B cell (primary cell): ENCODE results near the gene PNPLA2. TPM values are rescaled to one million over a fixed set of nuclear protein-coding genes. Genes with fewer than 3 reads are reported as not detected.

Experiments used
- ATAC-seq: fragments of 200-7000 bp; cut with Tn5 transposase; one replicate; pipeline ENCODE4 v1.10.0; 2021; ENCODE audit warnings: low read depth, mild to moderate bottlenecking, moderate number of reproducible peaks, moderate library complexity
- CTCF ChIA-PET: fragments of 350-600 bp; sonication (Branson Sonifier 250); formaldehyde crosslinking; loops from one replicate; lab custom pipeline; 2021; ENCODE audit warnings: antibody characterized with exemption, inconsistent platforms; lab: Charles Lee
- POLR2A ChIA-PET: fragments of 350-600 bp; sonication (Branson Sonifier 250); formaldehyde crosslinking; loops from one replicate; lab custom pipeline; 2021; ENCODE audit warnings: antibody characterized with exemption; lab: Charles Lee
- DNase-seq: peaks from one replicate; pipeline ENCODE4 v3.0.0; 2013
- H2AFZ ChIP-seq: 2 replicates; pipeline ENCODE4 v1.6.1; 2012; ENCODE audit warnings: mild to moderate bottlenecking, low read depth, low read length; ENCODE audit not compliant: insufficient read depth, poor library complexity, severe bottlenecking
- H3K27ac ChIP-seq, 2 donors: 1 replicate in 1 of 2; 2 replicates in 1 of 2; pipeline ENCODE4 v1.5.1; 2012 to 2013; ENCODE audit warnings: low read length in 2 of 2, mild to moderate bottlenecking in 2 of 2, moderate library complexity in 1 of 2
- H3K27me3 ChIP-seq, 4 experiments: fragments of 200-600 bp in 1 of 4; sonication (generic) in 1 of 4; replicated peaks in 1 of 4; 1 replicate in 2 of 4; 2 replicates in 2 of 4; pipeline versions ENCODE4 v1.6.1 to v1.7.0; 2013 to 2016; ENCODE audit warnings: low read length in 3 of 4, mild to moderate bottlenecking in 2 of 4, mixed read lengths in 1 of 4, moderate library complexity in 1 of 4; ENCODE audit not compliant: insufficient read depth in 4 of 4, control insufficient read depth in 3 of 4; ENCODE audit errors: control extremely low read depth in 1 of 4
- H3K36me3 ChIP-seq, 2 experiments: replicated peaks in 1 of 2; 1 replicate in 1 of 2; 2 replicates in 1 of 2; pipeline versions ENCODE4 v1.6.1 to v1.7.1; 2013; ENCODE audit warnings: low read length in 1 of 2; ENCODE audit not compliant: insufficient read depth in 2 of 2, control insufficient read depth in 1 of 2; ENCODE audit errors: control extremely low read depth in 1 of 2, extremely low read depth in 1 of 2
- H3K4me1 ChIP-seq, 2 donors: fragments of 200-600 bp in 1 of 2; sonication (generic) in 1 of 2; 1 replicate in 1 of 2; 2 replicates in 1 of 2; pipeline versions ENCODE4 v1.5.1 to v1.6.1; 2013 to 2017; ENCODE audit warnings: low read length in 2 of 2; ENCODE audit not compliant: control insufficient read depth in 2 of 2, insufficient read depth in 2 of 2
- H3K4me2 ChIP-seq: replicated peaks from 2 replicates; pipeline ENCODE3; 2012; ENCODE audit warnings: mild to moderate bottlenecking, low read depth, low read length; ENCODE audit not compliant: poor library complexity, severe bottlenecking
- H3K4me3 ChIP-seq, 5 experiments: fragments of 200-600 bp in 1 of 5; sonication (generic) in 1 of 5; 1 replicate in 3 of 5; 2 replicates in 2 of 5; pipeline versions ENCODE4 v1.5.1 to v1.7.0; 2011 to 2016; ENCODE audit warnings: low read length in 4 of 5, mild to moderate bottlenecking in 4 of 5, low read depth in 2 of 5, control low read depth in 1 of 5, moderate library complexity in 1 of 5; ENCODE audit not compliant: insufficient read depth in 1 of 5; ENCODE audit errors: control extremely low read depth in 1 of 5, extremely low read depth in 1 of 5
- H3K79me2 ChIP-seq: fragments of 200-600 bp; sonication (generic); one replicate; pipeline ENCODE4 v1.6.0; 2016; ENCODE audit warnings: low read length; ENCODE audit not compliant: control insufficient read depth, insufficient read depth
- H3K9ac ChIP-seq: fragments of 200-600 bp; sonication (generic); 2 replicates; pipeline ENCODE4 v1.6.1; 2017; ENCODE audit warnings: mild to moderate bottlenecking, low read length, moderate library complexity
- H3K9me3 ChIP-seq, 3 donors: one replicate each; pipeline versions ENCODE4 v1.6.1 to v1.7.1; 2013; ENCODE audit warnings: low read length in 2 of 3; ENCODE audit not compliant: control insufficient read depth in 2 of 3, insufficient read depth in 1 of 3; ENCODE audit errors: control extremely low read depth in 1 of 3
- H4K20me1 ChIP-seq: 2 replicates; pipeline ENCODE4 v1.6.0; 2012; ENCODE audit warnings: mild to moderate bottlenecking, low read length; ENCODE audit not compliant: insufficient read depth, control insufficient read depth, poor library complexity, severe bottlenecking
- H3K27ac Mint-ChIP-seq: one replicate; pipeline ENCODE4 v1.8.0; 2021; ENCODE audit warnings: mixed read lengths
- H3K27me3 Mint-ChIP-seq: one replicate; pipeline ENCODE4 v1.8.0; 2021; ENCODE audit warnings: mixed read lengths
- H3K4me1 Mint-ChIP-seq: one replicate; pipeline ENCODE4 v1.8.0; 2021; ENCODE audit warnings: mixed read lengths
- H3K4me3 Mint-ChIP-seq: one replicate; pipeline ENCODE4 v1.8.0; 2021; ENCODE audit warnings: mixed read lengths
- H3K9me3 Mint-ChIP-seq: one replicate; pipeline ENCODE4 v1.8.0; 2022; ENCODE audit warnings: mixed read lengths; ENCODE audit not compliant: insufficient read depth
- CTCF ChIP-seq: fragments of 200-600 bp; IDR thresholded peaks from one replicate; pipeline ENCODE4 v1.8.0; 2022; ENCODE audit warnings: antibody characterized with exemption, mild to moderate bottlenecking
- EZH2 ChIP-seq: IDR thresholded peaks from 2 replicates; pipeline ENCODE4 v1.6.1; 2012; ENCODE audit warnings: borderline replicate concordance, low read depth, mild to moderate bottlenecking, moderate library complexity, low read length; ENCODE audit not compliant: insufficient read depth, poor library complexity, severe bottlenecking
- WGBS: methylation state at CpG from one replicate; pipeline ENCODE4 v1.1.5; 2013; ENCODE audit warnings: missing lambda C conversion rate; ENCODE audit not compliant: insufficient coverage; 5-methylcytosine and 5-hydroxymethylcytosine counted together
- intact Hi-C: fragments of 100-400 bp; cut with micrococcal nuclease; formaldehyde crosslinking; loops from one replicate; pipeline ENCODE4 v1.10.0; 2022
- polyA plus RNA-seq: library from polyadenylated mRNA; depleted of rRNA; stranded (reverse); fragments of >200 nt; gene quantifications from 2 replicates; pipeline ENCODE4 v1.2.3, GENCODE V29; 2012
- total RNA-seq, 2 donors: library from RNA; stranded (reverse); fragments of 120-200 nt in 1 of 2; gene quantifications; 1 replicate in 1 of 2; 2 replicates in 1 of 2; pipeline versions ENCODE4 v1.2.3 to v1.2.4, GENCODE V29; 2013 to 2022

PNPLA2 gene
- total and polyA plus RNA-seq, 2 donors (not counting 1 experiment from before 2014, with no cell fraction given) = 208 to 276 TPM

- no peaks in the 10 kb centered on the region for H3K27me3 Mint-ChIP-seq
- H2AFZ ChIP-seq = no peak overlapping the region
- peaks cover 8% of the 10 kb centered on the region for H3K79me2 ChIP-seq
- WGBS = 52% methylated on average over 29 of the region's 31 CpGs
- H3K9me3 Mint-ChIP-seq = no peaks in the 10 kb centered on the region
- no peak overlapping the region for H3K27ac Mint-ChIP-seq
- no peak overlapping the region for H3K4me3 ChIP-seq
- no peak for ATAC-seq
- H3K4me3 Mint-ChIP-seq = peak overlapping the region; percentile 16
- H3K27me3 ChIP-seq = peaks cover 0 to 24% (median 5%) of the 10 kb centered on the region in 4 experiments
- peaks cover 0 to 3% (median 0%) of the 10 kb centered on the region in 3 donors for H3K9me3 ChIP-seq
- peak overlapping the region; percentile 37 for H3K4me2 ChIP-seq
- no peak for DNase-seq
- H3K4me1 Mint-ChIP-seq = peaks cover 4% of the 10 kb centered on the region
- CTCF ChIA-PET = no interaction called here
- no peak overlapping the region for H3K27ac ChIP-seq
- POLR2A ChIA-PET = no interaction called here
- peaks cover 10 to 20% of the 10 kb centered on the region in 2 donors for H3K4me1 ChIP-seq
- peaks cover 37% of the 10 kb centered on the region for H4K20me1 ChIP-seq
- no peak for TF ChIP-seq CTCF
- no peak for TF ChIP-seq EZH2
- peaks cover 0 to 7% of the 10 kb centered on the region in 2 experiments for H3K36me3 ChIP-seq
- intact Hi-C loops = no loop called here
- H3K9ac ChIP-seq = no peak overlapping the region
These were observed 29.5 kb upstream of the PNPLA2 start for GRCh38 chr11:788953-789940.

- no peak within 1 kb of the TSS for H3K27ac Mint-ChIP-seq
- Histone ChIP-seq H3K9me3 (peaks cover 0 to 3% (median 0%) of the 10 kb centered on the region in 3 donors), H3K4me1 (peaks cover 10 to 21% of the 10 kb centered on the region in 2 donors), H3K9ac (no peak within 1 kb of the TSS), H3K36me3 (peaks cover 0 to 7% of the 10 kb centered on the region in 2 experiments), H3K27me3 (peaks cover 0 to 24% (median 5%) of the 10 kb centered on the region in 4 experiments), H3K27ac (no peak within 1 kb of the TSS), H4K20me1 (peaks cover 44% of the 10 kb centered on the region), H2AFZ (no peak within 1 kb of the TSS), H3K79me2 (peaks cover 15% of the 10 kb centered on the region), H3K4me3 (no peak within 1 kb of the TSS), H3K4me2 (peak within 1 kb of the TSS; percentile 37)
- H3K4me1 Mint-ChIP-seq = peaks cover 6% of the 10 kb centered on the region
- no peaks in the 10 kb centered on the region for H3K27me3 Mint-ChIP-seq
- peak; percentile 62 for ATAC-seq
- CTCF ChIA-PET = no interaction called here
- intact Hi-C loops = loop anchor here (10.0 kb wide), 1 partner anchor 335 kb away; the partner anchor contains the start of gene PTDSS2
- DNase-seq = peak; percentile 54
- TF ChIP-seq CTCF (no peak), EZH2 (no peak)
- peak within 1 kb of the TSS; percentile 16 for H3K4me3 Mint-ChIP-seq
- POLR2A ChIA-PET = no interaction called here
- 7% methylated on average over 41 of the region's 44 CpGs for WGBS
- H3K9me3 Mint-ChIP-seq = no peaks in the 10 kb centered on the region
These were observed 28.8 kb upstream of the PNPLA2 start, which contains the start of gene CEND1 for GRCh38 chr11:789943-790342. Gene CEND1 (minus strand): TSS chr11:790090. CDS start chr11:788576, 1,514 bp downstream.
